NB4 (cell line): ENCODE measurements around the gene MCF2L.

Experiments used
- DNase-seq: peaks from one replicate; pipeline ENCODE4 v3.0.0; 2010; ENCODE audit warnings: low read depth
- H3K4me3 ChIP-seq: one replicate; pipeline ENCODE4 v1.5.1; 2011; ENCODE audit warnings: mild to moderate bottlenecking, low read depth, low read length, moderate library complexity
- MYC ChIP-seq: IDR thresholded peaks from 2 replicates; pipeline ENCODE4 v1.6.1; 2011; ENCODE audit warnings: low read depth, low read length
- POLR2A ChIP-seq: IDR thresholded peaks from 2 replicates; pipeline ENCODE4 v1.6.1; 2011; ENCODE audit warnings: mild to moderate bottlenecking; ENCODE audit not compliant: insufficient read length; ENCODE audit errors: extremely low read depth
- TF ChIP-seq, protein P1 (sequence below): IDR thresholded peaks from one replicate; pipeline ENCODE4 v1.5.1; 2012; ENCODE audit warnings: low read depth, low read length
- TF ChIP-seq, protein P2 (sequence below): IDR thresholded peaks from 2 replicates; pipeline ENCODE4 v1.6.1; 2011; ENCODE audit warnings: low read depth, low read length

Gene MCF2L

DNA sequence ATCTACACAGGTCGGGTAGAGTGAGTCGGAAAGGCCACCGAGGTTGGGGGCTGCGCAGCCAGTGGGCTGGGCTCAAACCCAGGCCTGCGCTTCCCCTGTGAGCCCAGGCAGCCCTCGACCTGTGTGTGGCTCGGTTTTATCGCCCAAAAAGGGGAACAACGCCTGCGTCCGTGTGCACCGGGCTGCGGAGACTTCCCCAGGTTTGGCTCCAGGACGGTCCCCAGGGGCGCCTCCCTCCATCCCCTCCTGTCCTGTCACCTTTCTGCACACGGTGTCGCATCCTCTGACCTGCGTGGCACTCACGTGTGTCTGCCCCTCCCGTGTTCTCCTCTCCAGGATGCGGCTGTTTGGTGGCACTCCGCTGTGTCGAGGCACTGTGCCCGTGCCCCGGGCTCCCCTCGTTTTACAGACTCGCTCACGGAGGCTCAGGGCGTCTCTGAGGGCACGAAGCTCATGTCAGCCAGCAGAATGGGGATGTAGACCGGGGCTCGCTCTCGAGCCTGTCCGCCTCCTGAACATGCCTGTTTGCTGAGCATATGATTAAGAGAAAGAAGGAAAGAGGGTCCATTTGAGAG lies 25.9 kb downstream of the MCF2L start:
- no peak overlapping the region for H3K4me3 ChIP-seq
- DNase-seq = no peak
- TF ChIP-seq MYC = no peak
- TF ChIP-seq POLR2A = no peak
- TF ChIP-seq, protein P1, sequence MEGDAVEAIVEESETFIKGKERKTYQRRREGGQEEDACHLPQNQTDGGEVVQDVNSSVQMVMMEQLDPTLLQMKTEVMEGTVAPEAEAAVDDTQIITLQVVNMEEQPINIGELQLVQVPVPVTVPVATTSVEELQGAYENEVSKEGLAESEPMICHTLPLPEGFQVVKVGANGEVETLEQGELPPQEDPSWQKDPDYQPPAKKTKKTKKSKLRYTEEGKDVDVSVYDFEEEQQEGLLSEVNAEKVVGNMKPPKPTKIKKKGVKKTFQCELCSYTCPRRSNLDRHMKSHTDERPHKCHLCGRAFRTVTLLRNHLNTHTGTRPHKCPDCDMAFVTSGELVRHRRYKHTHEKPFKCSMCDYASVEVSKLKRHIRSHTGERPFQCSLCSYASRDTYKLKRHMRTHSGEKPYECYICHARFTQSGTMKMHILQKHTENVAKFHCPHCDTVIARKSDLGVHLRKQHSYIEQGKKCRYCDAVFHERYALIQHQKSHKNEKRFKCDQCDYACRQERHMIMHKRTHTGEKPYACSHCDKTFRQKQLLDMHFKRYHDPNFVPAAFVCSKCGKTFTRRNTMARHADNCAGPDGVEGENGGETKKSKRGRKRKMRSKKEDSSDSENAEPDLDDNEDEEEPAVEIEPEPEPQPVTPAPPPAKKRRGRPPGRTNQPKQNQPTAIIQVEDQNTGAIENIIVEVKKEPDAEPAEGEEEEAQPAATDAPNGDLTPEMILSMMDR = no peak
- TF ChIP-seq, protein P2, sequence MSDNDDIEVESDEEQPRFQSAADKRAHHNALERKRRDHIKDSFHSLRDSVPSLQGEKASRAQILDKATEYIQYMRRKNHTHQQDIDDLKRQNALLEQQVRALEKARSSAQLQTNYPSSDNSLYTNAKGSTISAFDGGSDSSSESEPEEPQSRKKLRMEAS = no peak

DNA sequence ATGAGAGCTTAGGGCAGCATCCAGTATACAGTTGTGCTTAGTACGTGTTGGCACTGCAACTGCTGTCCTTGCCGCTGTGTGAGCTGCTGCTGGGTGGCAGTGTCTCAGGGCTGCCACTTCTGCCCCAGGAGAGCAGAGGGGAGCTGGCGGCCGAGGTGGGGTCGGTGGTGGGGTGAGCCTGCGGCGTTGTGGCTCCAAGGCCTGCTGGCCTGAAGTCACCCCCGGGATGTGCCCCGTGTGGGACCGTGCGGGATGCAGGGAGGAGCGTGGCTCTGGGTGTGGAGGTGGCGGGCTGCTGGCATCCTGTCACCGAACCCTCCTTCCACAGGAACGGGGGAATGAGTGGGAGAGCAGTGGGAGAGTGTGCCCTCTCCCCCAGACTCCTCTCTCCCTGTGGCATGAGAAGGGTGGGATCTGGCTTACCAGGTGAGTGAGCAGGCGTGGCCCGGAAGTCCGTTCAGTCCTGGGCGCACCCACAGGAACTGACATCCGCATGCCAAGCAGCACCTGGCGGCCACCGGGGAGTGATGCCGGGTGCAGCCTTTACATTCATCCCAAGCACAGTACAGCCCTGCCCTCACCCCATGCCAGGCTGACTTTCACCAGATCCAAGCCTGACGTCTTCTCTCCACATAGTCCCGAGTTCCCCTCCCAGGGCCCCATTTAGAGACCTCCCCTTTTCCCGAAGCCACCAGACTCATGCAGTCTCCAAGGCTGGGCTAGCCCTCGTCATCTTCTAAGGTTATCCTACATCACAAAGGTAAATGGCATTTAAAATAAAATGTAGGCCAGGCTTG lies 26.6 kb downstream of the MCF2L start:
- H3K4me3 ChIP-seq = no peak overlapping the region
- DNase-seq = no peak
- TF ChIP-seq, protein P2 = no peak
- TF ChIP-seq, protein P1 = no peak
- no peak for TF ChIP-seq POLR2A
- TF ChIP-seq MYC = no peak

DNA sequence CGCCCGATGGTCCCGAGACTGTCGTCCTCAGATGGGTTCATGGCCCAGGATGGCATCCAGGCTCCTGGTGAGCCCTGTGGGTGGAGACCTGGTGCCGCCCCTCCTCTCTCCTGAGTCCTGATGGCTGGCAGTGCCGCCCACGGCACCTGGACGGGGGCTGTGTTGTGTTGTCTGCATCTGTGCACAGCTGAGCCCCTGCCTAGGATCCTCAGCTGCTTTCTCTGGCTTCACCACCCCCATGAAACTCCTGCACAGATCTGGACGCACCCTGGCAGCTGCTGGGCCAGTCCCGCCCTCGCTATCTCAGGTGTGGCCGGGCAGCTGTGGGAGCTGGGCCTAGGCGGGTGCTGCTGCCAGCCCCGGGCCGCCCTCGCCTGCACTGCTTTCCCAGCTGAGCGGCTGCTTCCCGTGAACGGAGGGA lies 27.7 kb downstream of the MCF2L start:
- TF ChIP-seq, protein P2 = no peak
- no peak for TF ChIP-seq POLR2A
- TF ChIP-seq, protein P1 = no peak
- TF ChIP-seq MYC = no peak
- DNase-seq = no peak
- no peak overlapping the region for H3K4me3 ChIP-seq

DNA sequence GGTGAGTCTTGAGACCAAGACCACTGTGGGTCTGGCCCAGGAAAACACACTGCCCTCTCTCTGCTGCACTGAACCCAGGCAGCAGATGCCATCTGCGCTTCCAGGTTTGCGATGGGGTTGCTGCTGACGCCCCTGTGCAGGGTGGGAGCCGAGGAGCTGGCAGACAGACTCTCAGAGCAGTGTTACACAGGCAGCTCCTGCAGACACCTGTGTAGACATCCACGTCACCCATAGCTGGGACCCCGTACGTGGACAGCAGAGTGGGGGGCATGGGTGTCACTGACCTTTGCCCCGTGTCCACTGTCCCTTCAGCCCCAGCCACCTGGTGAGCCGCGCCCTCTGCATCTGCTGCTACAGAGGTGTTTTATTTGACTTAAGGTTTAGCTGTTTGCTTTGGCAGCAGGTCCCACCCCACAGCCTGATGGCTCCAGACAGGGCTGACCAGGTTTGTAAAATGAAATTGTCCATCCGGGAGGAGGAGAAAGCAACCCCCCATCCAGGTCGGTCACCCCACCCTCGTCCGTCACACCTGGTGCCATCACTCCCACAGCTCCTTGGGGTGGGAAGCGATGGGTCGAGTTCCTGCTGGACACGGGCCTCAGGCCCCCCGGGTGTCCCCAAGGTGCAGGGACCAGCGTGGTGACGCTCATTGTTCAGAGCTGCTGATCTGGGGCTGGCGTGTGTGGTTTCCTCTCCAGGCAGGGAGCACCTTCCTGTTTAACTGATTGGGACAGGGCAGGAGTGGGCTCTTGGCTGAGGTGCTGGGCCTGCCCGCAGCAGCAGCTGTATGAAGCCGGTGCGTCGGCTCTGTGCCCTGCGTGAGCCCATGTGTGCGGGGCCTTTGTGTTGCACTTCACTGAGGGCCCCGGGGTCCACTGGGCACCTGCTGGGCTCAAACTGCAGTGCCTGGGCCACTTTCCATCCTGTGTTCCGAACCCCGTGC lies 28.4 kb downstream of the MCF2L start:
- no peak for TF ChIP-seq MYC
- TF ChIP-seq, protein P2 = no peak
- no peak for TF ChIP-seq POLR2A
- TF ChIP-seq, protein P1 = no peak
- no peak overlapping the region for H3K4me3 ChIP-seq
- no peak for DNase-seq

DNA sequence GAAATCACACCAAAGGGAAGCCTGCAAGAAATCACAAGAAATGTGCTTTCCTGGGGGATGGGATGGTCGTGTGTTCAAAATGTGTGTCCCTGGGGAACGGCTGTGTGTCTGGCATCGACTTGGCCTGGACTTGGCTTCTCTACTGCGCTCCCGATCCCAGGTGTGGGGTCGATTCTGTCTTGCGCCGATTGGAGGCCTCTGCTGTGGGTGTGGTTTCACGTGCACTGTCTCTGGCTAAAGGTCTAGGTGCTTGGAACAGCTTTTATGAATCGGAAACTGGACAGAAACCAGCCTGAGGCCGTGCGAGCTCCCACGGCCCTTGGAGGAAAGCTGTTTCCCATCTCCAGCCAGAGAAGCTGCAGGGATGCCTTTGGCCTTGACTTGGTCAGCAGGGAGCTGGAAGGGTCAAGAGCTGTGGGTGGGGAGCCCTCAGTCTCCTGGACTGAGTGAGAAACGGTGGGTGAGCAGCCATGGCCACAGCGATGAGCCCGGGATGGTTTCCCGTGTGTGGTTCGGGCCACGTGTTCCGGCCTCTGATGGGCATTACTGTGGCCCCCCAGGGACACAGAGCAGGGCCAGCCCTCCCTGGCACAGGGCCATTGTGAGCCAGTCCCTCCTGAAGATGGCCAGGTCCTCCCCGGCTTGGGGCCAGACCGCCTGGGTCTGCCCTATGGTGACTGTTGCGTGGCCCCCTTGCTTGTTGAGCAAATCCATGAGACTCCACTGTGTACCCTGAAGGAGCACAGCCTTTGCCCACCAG lies 29.7 kb downstream of the MCF2L start:
- no peak for TF ChIP-seq MYC
- TF ChIP-seq, protein P2 = no peak
- TF ChIP-seq, protein P1 = no peak
- TF ChIP-seq POLR2A = no peak
- DNase-seq = no peak
- no peak overlapping the region for H3K4me3 ChIP-seq
